Effector memory CD4-positive, alpha-beta T cell (primary cell): ENCODE data around the gene PLXNA4.

Source experiments
- DNase-seq, 3 donors: peaks; one replicate each; pipeline ENCODE4 v3.0.0-alpha.2; 2020
- H3K27ac ChIP-seq: 2 replicates; pipeline ENCODE4 v1.7.0; 2013; ENCODE audit warnings: mild to moderate bottlenecking, low read length, moderate library complexity; ENCODE audit not compliant: insufficient read depth, poor library complexity, severe bottlenecking
- H3K27me3 ChIP-seq: replicated peaks from 2 replicates; pipeline ENCODE4 v1.7.0; 2013; ENCODE audit warnings: mild to moderate bottlenecking, low read length; ENCODE audit not compliant: insufficient read depth, control insufficient read depth, poor library complexity, severe bottlenecking
- H3K36me3 ChIP-seq: 2 replicates; pipeline ENCODE4 v1.7.0; 2013; ENCODE audit warnings: mild to moderate bottlenecking, low read length, moderate library complexity; ENCODE audit not compliant: control insufficient read depth, insufficient read depth
- H3K4me1 ChIP-seq: 2 replicates; pipeline ENCODE4 v1.7.0; 2013; ENCODE audit warnings: low read length, mild to moderate bottlenecking; ENCODE audit not compliant: control insufficient read depth, insufficient read depth, poor library complexity, severe bottlenecking
- H3K4me3 ChIP-seq: 2 replicates; pipeline ENCODE4 v1.7.0; 2013; ENCODE audit warnings: low read length, low read depth, mild to moderate bottlenecking; ENCODE audit not compliant: insufficient read depth, poor library complexity, severe bottlenecking
- H3K9me3 ChIP-seq: 2 replicates; pipeline ENCODE4 v1.7.0; 2013; ENCODE audit warnings: mild to moderate bottlenecking, low read length, moderate library complexity; ENCODE audit not compliant: control insufficient read depth

The PLXNA4 gene

GRCh38 chr7:132311733-132312132 lies 264.5 kb downstream of the PLXNA4 start:
- Histone ChIP-seq H3K27me3 (no peaks in the 10 kb centered on the region), H3K9me3 (no peaks in the 10 kb centered on the region)
- DNase-seq, result no peak

GRCh38 chr7:132309102-132309805 lies 267.0 kb downstream of the PLXNA4 start:
- no peaks in the 10 kb centered on the region for H3K9me3 ChIP-seq
- no peaks in the 10 kb centered on the region for H3K36me3 ChIP-seq
- H3K27ac ChIP-seq, result no peak overlapping the region
- no peak overlapping the region for H3K4me3 ChIP-seq
- H3K27me3 ChIP-seq, result no peaks in the 10 kb centered on the region
- no peak for DNase-seq
- H3K4me1 ChIP-seq, result no peaks in the 10 kb centered on the region

More at GRCh38 chr7:132311733-132312132, 264.5 kb downstream of the PLXNA4 start:
- H3K4me1 ChIP-seq, result no peaks in the 10 kb centered on the region
- H3K4me3 ChIP-seq, result no peak overlapping the region
- H3K36me3 ChIP-seq, result no peaks in the 10 kb centered on the region
- no peak overlapping the region for H3K27ac ChIP-seq

GRCh38 chr7:132307465-132307864 lies 268.8 kb downstream of the PLXNA4 start:
- H3K27ac ChIP-seq, result no peak overlapping the region
- H3K36me3 ChIP-seq, result no peaks in the 10 kb centered on the region
- DNase-seq, result no peak
- H3K4me1 ChIP-seq, result no peaks in the 10 kb centered on the region
- H3K9me3 ChIP-seq, result no peaks in the 10 kb centered on the region
- H3K4me3 ChIP-seq, result no peak overlapping the region
- H3K27me3 ChIP-seq, result no peaks in the 10 kb centered on the region

- Histone ChIP-seq H3K27ac (no peak overlapping the region), H3K4me3 (no peak overlapping the region), H3K4me1 (no peaks in the 10 kb centered on the region), H3K9me3 (no peaks in the 10 kb centered on the region), H3K36me3 (no peaks in the 10 kb centered on the region), H3K27me3 (no peaks in the 10 kb centered on the region)
- DNase-seq, result no peak
Measured at GRCh38 chr7:132300599-132301277, 275.5 kb downstream of the PLXNA4 start.

GRCh38 chr7:132298790-132299189 lies 277.5 kb downstream of the PLXNA4 start:
- Histone ChIP-seq H3K4me1 (no peaks in the 10 kb centered on the region), H3K4me3 (no peak overlapping the region), H3K9me3 (no peaks in the 10 kb centered on the region), H3K36me3 (no peaks in the 10 kb centered on the region), H3K27ac (no peak overlapping the region), H3K27me3 (no peaks in the 10 kb centered on the region)
- no peak for DNase-seq

- DNase-seq, result no peak
- no peak overlapping the region for H3K4me3 ChIP-seq
- H3K4me1 ChIP-seq, result no peaks in the 10 kb centered on the region
Measured at GRCh38 chr7:132296820-132297219, 279.4 kb downstream of the PLXNA4 start.

GRCh38 chr7:132295175-132295574 lies 281.1 kb downstream of the PLXNA4 start:
- Histone ChIP-seq H3K9me3 (no peaks in the 10 kb centered on the region), H3K4me3 (no peak overlapping the region), H3K27ac (no peak overlapping the region), H3K27me3 (no peaks in the 10 kb centered on the region), H3K4me1 (no peaks in the 10 kb centered on the region), H3K36me3 (no peaks in the 10 kb centered on the region)
- no peak for DNase-seq

More at GRCh38 chr7:132296820-132297219, 279.4 kb downstream of the PLXNA4 start:
- Histone ChIP-seq H3K9me3 (no peaks in the 10 kb centered on the region), H3K27me3 (no peaks in the 10 kb centered on the region), H3K36me3 (no peaks in the 10 kb centered on the region), H3K27ac (no peak overlapping the region)

- no peak overlapping the region for H3K27ac ChIP-seq
- H3K36me3 ChIP-seq, result no peaks in the 10 kb centered on the region
- no peak overlapping the region for H3K4me3 ChIP-seq
- no peak for DNase-seq
- no peaks in the 10 kb centered on the region for H3K4me1 ChIP-seq
- no peaks in the 10 kb centered on the region for H3K27me3 ChIP-seq
- no peaks in the 10 kb centered on the region for H3K9me3 ChIP-seq
Measured at GRCh38 chr7:132292803-132293202, 283.5 kb downstream of the PLXNA4 start.

- no peak for DNase-seq
- no peak overlapping the region for H3K27ac ChIP-seq
- H3K9me3 ChIP-seq, result no peaks in the 10 kb centered on the region
- H3K4me1 ChIP-seq, result no peaks in the 10 kb centered on the region
- no peaks in the 10 kb centered on the region for H3K27me3 ChIP-seq
- H3K36me3 ChIP-seq, result no peaks in the 10 kb centered on the region
- no peak overlapping the region for H3K4me3 ChIP-seq
Measured at GRCh38 chr7:132291481-132291880, 284.8 kb downstream of the PLXNA4 start.

- Histone ChIP-seq H3K27ac (no peak overlapping the region), H3K4me1 (no peaks in the 10 kb centered on the region), H3K36me3 (no peaks in the 10 kb centered on the region), H3K4me3 (no peak overlapping the region), H3K9me3 (no peaks in the 10 kb centered on the region), H3K27me3 (no peaks in the 10 kb centered on the region)
- no peak for DNase-seq
Measured at GRCh38 chr7:132290021-132290420, 286.2 kb downstream of the PLXNA4 start.
